A549 (cell line): ENCODE data around the gene TFF2. TPM values are rescaled to one million over a fixed set of nuclear protein-coding genes. Genes with fewer than 3 reads are reported as not detected.

Experiments
- ATAC-seq, 2 experiments: fragments of 200-7000 bp in 1 of 2; fragments of >200 bp in 1 of 2; cut with Nextera tagmentation in 1 of 2; cut with Tn5 transposase in 1 of 2; 3 replicates each; pipeline versions ENCODE4 v1.8.0 to v1.9.1; 2018 to 2020; ENCODE audit warnings: mild to moderate bottlenecking in 1 of 2, moderate library complexity in 1 of 2
- CTCF ChIA-PET: fragments of 300-600 bp; sonication (Branson Sonifier 250); formaldehyde crosslinking; extraction: SDS; loops from one replicate; lab custom pipeline; 2021; ENCODE audit warnings: antibody characterized with exemption, inconsistent platforms; lab: Yijun Ruan, JAX
- POLR2A ChIA-PET: fragments of 350-600 bp; formaldehyde crosslinking; extraction: SDS; loops from one replicate; lab custom pipeline; 2021; ENCODE audit warnings: antibody characterized with exemption, inconsistent platforms; lab: Yijun Ruan, JAX
- DNase-seq, 2 experiments: peaks; one replicate each; pipeline versions ENCODE4 v3.0.0 to v3.0.0-alpha.2; 2011 to 2016; ENCODE audit warnings: low read depth in 1 of 2, low spot score in 1 of 2
- FAIRE-seq: peaks from 2 replicates; lab custom pipeline; 2011; peaks lifted over from hg19 to GRCh38; lab: Jason Lieb, UNC
- H3K27ac ChIP-seq, 2 experiments: fragments of >200 bp; sonication (Bioruptor Twin); formaldehyde crosslinking; 3 replicates each; pipeline ENCODE4 v1.5.1; 2016 to 2017
- H3K4me1 ChIP-seq: fragments of >200 bp; sonication (Bioruptor Twin); formaldehyde crosslinking; 3 replicates; pipeline ENCODE4 v1.6.1; 2016
- H3K4me2 ChIP-seq: fragments of >200 bp; sonication (Bioruptor Twin); formaldehyde crosslinking; 3 replicates; pipeline ENCODE4 v1.6.1; 2016
- H3K4me3 ChIP-seq: fragments of >200 bp; sonication (Bioruptor Twin); formaldehyde crosslinking; 3 replicates; pipeline ENCODE4 v1.5.1; 2016
- H3K9me3 ChIP-seq: fragments of >200 bp; sonication (Bioruptor Twin); formaldehyde crosslinking; 3 replicates; pipeline ENCODE4 v1.6.1; 2016
- BCL3 ChIP-seq: fragments of >200 bp; sonication (Bioruptor Twin); formaldehyde crosslinking; IDR thresholded peaks from 3 replicates; pipeline ENCODE4 v1.6.1; 2016
- CEBPB ChIP-seq, 2 experiments: fragments of >200 bp in 1 of 2; sonication (Bioruptor Twin) in 1 of 2; formaldehyde crosslinking in 1 of 2; IDR thresholded peaks; 2 replicates each; pipeline ENCODE4 v1.6.1; 2012 to 2016
- CHD2 ChIP-seq: fragments of 150-350 bp; IDR thresholded peaks from 2 replicates; pipeline ENCODE4 v1.6.1; 2014; ENCODE audit warnings: low read length; ENCODE audit not compliant: partially characterized antibody
- ELK1 ChIP-seq: fragments of 150-350 bp; IDR thresholded peaks from 2 replicates; pipeline ENCODE4 v1.6.1; 2014; ENCODE audit warnings: low read depth, mild to moderate bottlenecking, low read length
- FOSL2 ChIP-seq, 2 experiments: fragments of 450-650 bp in 1 of 2; fragments of >200 bp in 1 of 2; sonication (Bioruptor Twin) in 1 of 2; formaldehyde crosslinking; IDR thresholded peaks; 2 replicates each; pipeline versions ENCODE4 v1.5.0 to v1.6.1; 2016 to 2020; ENCODE audit warnings: mild to moderate bottlenecking in 1 of 2, moderate library complexity in 1 of 2
- FOXS1 ChIP-seq: fragments of 250-450 bp; sonication (Bioruptor Pico); IDR thresholded peaks from 2 replicates; pipeline ENCODE4 v1.5.0; 2020; ENCODE audit warnings: mild to moderate bottlenecking, moderate library complexity
- HDAC2 ChIP-seq: fragments of 200-600 bp; sonication (generic); IDR thresholded peaks from 2 replicates; pipeline ENCODE4 v1.6.1; 2016
- HOXB5 ChIP-seq: fragments of 250-450 bp; sonication (Bioruptor Pico); IDR thresholded peaks from 2 replicates; pipeline ENCODE4 v1.5.0; 2020; ENCODE audit warnings: mild to moderate bottlenecking, moderate library complexity
- KDM5A ChIP-seq: fragments of 200-600 bp; sonication (generic); IDR thresholded peaks from 2 replicates; pipeline ENCODE4 v1.6.1; 2016; ENCODE audit warnings: antibody characterized with exemption, mild to moderate bottlenecking
- MYC ChIP-seq: IDR thresholded peaks from 2 replicates; pipeline ENCODE4 v1.6.1; 2012; ENCODE audit warnings: mild to moderate bottlenecking, inconsistent platforms, low read length, improper control_type of control experiment, borderline replicate concordance
- PBX3 ChIP-seq: IDR thresholded peaks from 2 replicates; pipeline ENCODE4 v1.6.1; 2012
- PHF8 ChIP-seq: fragments of 200-600 bp; sonication (generic); IDR thresholded peaks from 2 replicates; pipeline ENCODE4 v1.6.1; 2016; ENCODE audit warnings: low read depth, mild to moderate bottlenecking, antibody characterized with exemption, moderate library complexity, borderline replicate concordance
- ZC3H11A ChIP-seq: fragments of 450-650 bp; IDR thresholded peaks from 2 replicates; pipeline ENCODE4 v1.6.1; 2014; ENCODE audit warnings: antibody characterized with exemption, mild to moderate bottlenecking
- WGBS: methylation state at CpG from one replicate; pipeline ENCODE4 v1.1.6; 2017; ENCODE audit errors: missing lambda C conversion rate; 5-methylcytosine and 5-hydroxymethylcytosine counted together
- polyA plus RNA-seq, 4 experiments: library from polyadenylated mRNA; depleted of rRNA in 3 of 4; stranded (reverse); fragments of >200 nt; fragmentation: RNase III in 1 of 4; extraction: RNeasy Plus Mini Kit Qiagen cat#74134 plus additional on column Dnase treatment in 1 of 4; gene quantifications; 2 replicates in 3 of 4; 3 replicates in 1 of 4; pipeline ENCODE4 v1.2.3, GENCODE V29; 2011 to 2017
- TF ChIP-seq, protein P1 (sequence below): fragments of >200 bp; sonication (Bioruptor Twin); formaldehyde crosslinking; IDR thresholded peaks from 3 replicates; pipeline ENCODE4 v1.5.1; 2016

TFF2 gene
- polyA plus RNA-seq, 2 of the 4 experiments (the other 2 are of a cell fraction): not detected

DNA sequence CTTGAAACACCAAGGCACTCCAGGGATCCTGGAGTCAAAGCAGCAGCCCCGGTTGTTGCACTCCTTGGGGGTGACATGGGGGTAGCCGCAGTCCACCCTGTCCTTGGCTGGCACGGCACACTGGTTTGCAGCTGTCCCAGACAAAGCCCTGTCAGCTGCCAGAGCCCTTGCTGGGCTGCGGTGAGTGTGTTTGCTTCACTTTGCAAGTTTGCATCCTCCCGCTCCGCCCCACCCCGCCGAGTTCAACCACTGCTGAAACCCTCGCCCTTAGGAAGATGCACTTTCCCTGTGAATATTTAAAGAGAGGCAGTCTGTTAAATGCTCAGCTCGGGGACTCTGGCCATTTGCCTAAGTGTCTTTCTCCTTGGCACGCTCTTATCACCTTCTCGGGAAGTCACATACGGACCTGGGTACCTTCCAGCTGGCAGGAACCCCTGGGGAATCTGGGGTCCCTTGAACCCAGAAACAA, 37.3 kb downstream of the TFF2 start:
- no peak for ATAC-seq
- no peak for FAIRE-seq
- ChIA-PET CTCF (no interaction called here), POLR2A (no interaction called here)
- Histone ChIP-seq H3K27ac (no peak overlapping the region), H3K4me1 (no peaks in the 10 kb centered on the region), H3K9me3 (no peaks in the 10 kb centered on the region), H3K4me3 (no peak overlapping the region), H3K4me2 (no peak overlapping the region)
- TF ChIP-seq FOSL2 (IDR thresholded peaks at IDR 0.05): no peak
- no peak for TF ChIP-seq FOSL2 (CRISPR knock-in tag; IDR thresholded peaks at IDR 0.05)
- no peak for TF ChIP-seq MYC
- WGBS: 63% methylated on average over 10 of the region's 13 CpGs
- no peak for DNase-seq

DNA sequence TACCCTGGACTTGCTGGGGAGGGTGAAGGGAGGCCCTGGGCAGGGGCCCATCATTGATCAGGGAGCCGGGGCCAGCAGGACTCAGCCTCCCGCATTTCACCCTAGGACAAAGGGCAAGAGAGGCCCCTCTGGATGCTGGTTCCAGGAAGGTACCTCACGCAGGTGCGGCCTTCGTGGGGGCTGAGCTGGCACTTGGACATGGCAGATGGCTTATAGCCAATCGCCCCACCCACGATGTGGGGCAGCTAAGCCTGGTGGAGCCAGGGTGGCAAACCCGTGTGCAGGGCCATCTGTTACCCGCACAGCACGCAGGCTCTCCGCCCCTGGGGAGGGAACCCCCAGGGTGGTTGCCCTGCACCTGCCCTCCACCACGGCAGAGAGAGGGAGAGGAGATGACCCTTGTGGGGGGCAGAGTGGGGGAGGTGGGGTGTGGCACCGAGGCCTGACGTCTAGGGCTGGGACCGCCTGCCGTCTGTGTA, 38.1 kb downstream of the TFF2 start:
- DNase-seq (no peak), FAIRE-seq (no peak), ATAC-seq (no peak)
- CTCF ChIA-PET: interaction anchor here (1.5 kb wide), 1 partner anchor 224 kb away, joined by 3 read pairs; no protein-coding TSS in a partner anchor
- no peak overlapping the region for H3K27ac ChIP-seq
- no peaks in the 10 kb centered on the region for H3K4me1 ChIP-seq
- H3K4me2 ChIP-seq: no peak overlapping the region
- POLR2A ChIA-PET: no interaction called here
- no peaks in the 10 kb centered on the region for H3K9me3 ChIP-seq
- 83% methylated on average over 4 of the region's 16 CpGs for WGBS
- H3K4me3 ChIP-seq: no peak overlapping the region
- no peak for TF ChIP-seq FOSL2 (IDR thresholded peaks at IDR 0.05)
- TF ChIP-seq FOSL2 (CRISPR knock-in tag; IDR thresholded peaks at IDR 0.05): no peak
- no peak for TF ChIP-seq KDM5A
- TF ChIP-seq CEBPB (IDR thresholded peaks at IDR 0.05): no peak

GRCh38 chr21:42311816-42312625, 38.8 kb downstream of the TFF2 start:
- no peak for FAIRE-seq

More at GRCh38 chr21:42311816-42312625, 38.8 kb downstream of the TFF2 start:
- no peak for DNase-seq
- WGBS: 74% methylated on average over 14 of the region's 21 CpGs
- H3K27ac ChIP-seq: no peak overlapping the region
- CTCF ChIA-PET: interaction anchor here (1.0 to 1.5 kb wide), 3 partner anchors 33 to 225 kb away, joined by 3 read pairs; no protein-coding TSS in a partner anchor
- no peak for ATAC-seq
- H3K4me2 ChIP-seq: no peak overlapping the region
- H3K9me3 ChIP-seq: no peaks in the 10 kb centered on the region
- no peak overlapping the region for H3K4me3 ChIP-seq
- TF ChIP-seq CHD2 (no peak), CEBPB (IDR thresholded peaks at IDR 0.05) (no peak), HOXB5 (CRISPR knock-in tag) (no peak), FOXS1 (CRISPR knock-in tag) (no peak), MYC (no peak), ZC3H11A (no peak), PBX3 (no peak), ELK1 (no peak), HDAC2 (no peak), BCL3 (no peak), PHF8 (no peak)
- TF ChIP-seq, protein P1, sequence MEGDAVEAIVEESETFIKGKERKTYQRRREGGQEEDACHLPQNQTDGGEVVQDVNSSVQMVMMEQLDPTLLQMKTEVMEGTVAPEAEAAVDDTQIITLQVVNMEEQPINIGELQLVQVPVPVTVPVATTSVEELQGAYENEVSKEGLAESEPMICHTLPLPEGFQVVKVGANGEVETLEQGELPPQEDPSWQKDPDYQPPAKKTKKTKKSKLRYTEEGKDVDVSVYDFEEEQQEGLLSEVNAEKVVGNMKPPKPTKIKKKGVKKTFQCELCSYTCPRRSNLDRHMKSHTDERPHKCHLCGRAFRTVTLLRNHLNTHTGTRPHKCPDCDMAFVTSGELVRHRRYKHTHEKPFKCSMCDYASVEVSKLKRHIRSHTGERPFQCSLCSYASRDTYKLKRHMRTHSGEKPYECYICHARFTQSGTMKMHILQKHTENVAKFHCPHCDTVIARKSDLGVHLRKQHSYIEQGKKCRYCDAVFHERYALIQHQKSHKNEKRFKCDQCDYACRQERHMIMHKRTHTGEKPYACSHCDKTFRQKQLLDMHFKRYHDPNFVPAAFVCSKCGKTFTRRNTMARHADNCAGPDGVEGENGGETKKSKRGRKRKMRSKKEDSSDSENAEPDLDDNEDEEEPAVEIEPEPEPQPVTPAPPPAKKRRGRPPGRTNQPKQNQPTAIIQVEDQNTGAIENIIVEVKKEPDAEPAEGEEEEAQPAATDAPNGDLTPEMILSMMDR: no peak
- POLR2A ChIA-PET: no interaction called here
- H3K4me1 ChIP-seq: no peaks in the 10 kb centered on the region
